Activated naive CD8-positive, alpha-beta T cell treated with anti-CD3 and anti-CD28 coated beads, Interleukin-2, amount 50 U/mL, for 16 hours (primary cell): ENCODE measurements around the gene LYPD8.

Experiments used
- DNase-seq: peaks from one replicate; pipeline ENCODE4 v3.0.0-alpha.2; 2020; ENCODE audit warnings: low read depth, low spot score

LYPD8 gene

GRCh38 chr1:248699099-248699498, 56.5 kb downstream of the LYPD8 start:
- no peak for DNase-seq

GRCh38 chr1:248697907-248698306, 57.7 kb downstream of the LYPD8 start:
- no peak for DNase-seq

- DNase-seq, result no peak
Observed at GRCh38 chr1:248696774-248697173, 58.8 kb downstream of the LYPD8 start.

- no peak for DNase-seq
Observed at GRCh38 chr1:248696261-248696660, 59.3 kb downstream of the LYPD8 start.

GRCh38 chr1:248695451-248696132, 60.0 kb downstream of the LYPD8 start:
- no peak for DNase-seq

GRCh38 chr1:248691567-248692155, 63.9 kb downstream of the LYPD8 start:
- no peak for DNase-seq
